Right hindlimb (tissue), 1 donor: ENCODE data around the gene MEIOC.

Experiments
- DNase-seq: peaks from one replicate; pipeline ENCODE4 v3.0.0-alpha.2; 2018

Gene MEIOC

DNA sequence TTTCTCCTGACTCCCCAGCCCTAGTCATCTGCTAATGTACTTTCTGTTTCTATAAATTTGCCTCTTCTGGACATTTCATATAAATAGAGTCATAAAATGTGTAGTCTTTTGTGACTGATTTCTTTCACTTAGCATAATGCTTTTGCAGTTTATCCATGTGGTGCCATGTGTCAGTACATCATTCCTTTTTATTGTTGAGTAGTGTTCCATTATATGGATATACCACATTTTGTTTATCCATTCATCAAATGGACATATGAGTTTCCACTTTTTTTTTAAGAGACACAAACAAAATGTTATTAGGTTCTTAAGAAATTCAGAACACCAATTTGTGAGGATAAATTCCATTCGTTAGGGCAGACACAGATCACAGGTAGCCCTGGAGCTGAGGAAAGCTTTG, 63.2 kb downstream of the MEIOC start:
- DNase-seq = no peak

DNA sequence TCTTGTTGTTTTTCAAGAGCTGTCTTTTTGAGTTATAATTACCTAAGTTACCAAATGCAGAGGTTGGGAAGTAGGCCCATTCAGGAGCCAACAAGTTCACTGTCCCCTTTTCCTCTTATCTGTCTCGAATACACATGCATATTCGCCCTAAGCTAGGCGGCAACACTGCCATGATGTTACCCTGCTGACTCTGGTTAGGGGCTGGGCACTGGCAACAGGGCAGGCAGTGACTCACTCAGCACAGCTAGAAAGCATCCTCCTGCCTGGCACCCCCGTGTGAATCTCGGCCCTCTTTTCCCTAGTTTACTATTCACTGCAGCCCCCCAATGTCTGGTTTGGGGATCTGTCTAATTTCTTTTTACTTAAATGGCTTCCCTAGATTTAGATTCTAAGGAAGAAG, 66.0 kb downstream of the MEIOC start:
- DNase-seq = no peak
